ENCODE data around the gene STKLD1.
A peak's percentile ranks its signal among the peaks of the same experiment; 100 is the strongest.
"Not testable (repeated sequence)": the region's sequence is repeated elsewhere in the genome, so short reads cannot be mapped to it uniquely, and the experiment has no call there.

Gene STKLD1

GRCh38 chr9:133375724-133376654, at the start of gene STKLD1, which contains the start of gene SURF4:
STKLD1 (plus strand) TSS chr9:133376366; CDS start chr9:133376474, 108 bp downstream.
SURF4 (minus strand) TSS chr9:133376060; CDS start chr9:133375969, 91 bp downstream.
- DNase-seq (ENCODE audit: low read depth, low spot score): peak; percentile 98

- not testable (repeated sequence) for DNase-seq (ENCODE audit: low read depth, low spot score)
Observed at GRCh38 chr9:133327021-133327420, 49.1 kb upstream of the STKLD1 start.

- DNase-seq (ENCODE audit: low read depth, low spot score): no peak
Observed at GRCh38 chr9:133327834-133328484, 48.2 kb upstream of the STKLD1 start.

GRCh38 chr9:133329306-133330156, 46.6 kb upstream of the STKLD1 start:
- peak; percentile 75 for DNase-seq (ENCODE audit: low read depth, low spot score)

GRCh38 chr9:133331221-133331620, 44.9 kb upstream of the STKLD1 start:
- DNase-seq (ENCODE audit: low read depth, low spot score): no peak

- DNase-seq (ENCODE audit: low read depth, low spot score): no peak
Observed at GRCh38 chr9:133331641-133332380, 44.4 kb upstream of the STKLD1 start.

- DNase-seq (ENCODE audit: low read depth, low spot score): no peak
Observed at GRCh38 chr9:133332381-133332730, 43.8 kb upstream of the STKLD1 start.

GRCh38 chr9:133333011-133333410, 43.2 kb upstream of the STKLD1 start:
- no peak for DNase-seq (ENCODE audit: low read depth, low spot score)

GRCh38 chr9:133333566-133333965, 42.6 kb upstream of the STKLD1 start:
- no peak for DNase-seq (ENCODE audit: low read depth, low spot score)

GRCh38 chr9:133334161-133334560, 42.0 kb upstream of the STKLD1 start:
- peak; percentile 85 for DNase-seq (ENCODE audit: low read depth, low spot score)

- not testable (repeated sequence) for DNase-seq (ENCODE audit: low read depth, low spot score)
Observed at GRCh38 chr9:133334888-133335287, 41.3 kb upstream of the STKLD1 start.

GRCh38 chr9:133335924-133336811, 40.0 kb upstream of the STKLD1 start, which contains the start of gene SURF6:
SURF6 (minus strand) TSS chr9:133336188; CDS start chr9:133336132, 56 bp downstream.
- DNase-seq (ENCODE audit: low read depth, low spot score): peak; percentile 95

- no peak for DNase-seq (ENCODE audit: low read depth, low spot score)
Observed at GRCh38 chr9:133339641-133340040, 36.5 kb upstream of the STKLD1 start.

GRCh38 chr9:133340256-133340655, 35.9 kb upstream of the STKLD1 start:
- DNase-seq (ENCODE audit: low read depth, low spot score): no peak

GRCh38 chr9:133340916-133341315, 35.2 kb upstream of the STKLD1 start:
- no peak for DNase-seq (ENCODE audit: low read depth, low spot score)

GRCh38 chr9:133341369-133342068, 34.6 kb upstream of the STKLD1 start:
- DNase-seq (ENCODE audit: low read depth, low spot score): no peak

- peak; percentile 76 for DNase-seq (ENCODE audit: low read depth, low spot score)
Observed at GRCh38 chr9:133342069-133342406, 34.1 kb upstream of the STKLD1 start.

- DNase-seq (ENCODE audit: low read depth, low spot score): peak; percentile 46
Observed at GRCh38 chr9:133342570-133342969, 33.6 kb upstream of the STKLD1 start.

- DNase-seq (ENCODE audit: low read depth, low spot score): no peak
Observed at GRCh38 chr9:133344071-133344470, 32.1 kb upstream of the STKLD1 start.

All from ELF-1 (cell line).